Ovary (tissue), 3 donors: ENCODE data around the gene TSBP1.

Source experiments
- POLR2A ChIP-seq: fragments of 450-650 bp; IDR thresholded peaks from one replicate; pipeline ENCODE4 v1.6.1; 2017; ENCODE audit warnings: antibody characterized with exemption, mild to moderate bottlenecking, moderate library complexity
- TF ChIP-seq, protein P1 (sequence below), 3 donors: fragments of 450-650 bp in 2 of 3; fragments of 200-600 bp in 1 of 3; IDR thresholded peaks; one replicate each; pipeline versions ENCODE4 v1.5.1 to v1.8.0; 2016 to 2022; ENCODE audit warnings: antibody characterized with exemption in 3 of 3, mild to moderate bottlenecking in 1 of 3
- donor health status: DM: no; HTN: no; CAD: no.

- TF ChIP-seq POLR2A: no peak
- TF ChIP-seq, protein P1, sequence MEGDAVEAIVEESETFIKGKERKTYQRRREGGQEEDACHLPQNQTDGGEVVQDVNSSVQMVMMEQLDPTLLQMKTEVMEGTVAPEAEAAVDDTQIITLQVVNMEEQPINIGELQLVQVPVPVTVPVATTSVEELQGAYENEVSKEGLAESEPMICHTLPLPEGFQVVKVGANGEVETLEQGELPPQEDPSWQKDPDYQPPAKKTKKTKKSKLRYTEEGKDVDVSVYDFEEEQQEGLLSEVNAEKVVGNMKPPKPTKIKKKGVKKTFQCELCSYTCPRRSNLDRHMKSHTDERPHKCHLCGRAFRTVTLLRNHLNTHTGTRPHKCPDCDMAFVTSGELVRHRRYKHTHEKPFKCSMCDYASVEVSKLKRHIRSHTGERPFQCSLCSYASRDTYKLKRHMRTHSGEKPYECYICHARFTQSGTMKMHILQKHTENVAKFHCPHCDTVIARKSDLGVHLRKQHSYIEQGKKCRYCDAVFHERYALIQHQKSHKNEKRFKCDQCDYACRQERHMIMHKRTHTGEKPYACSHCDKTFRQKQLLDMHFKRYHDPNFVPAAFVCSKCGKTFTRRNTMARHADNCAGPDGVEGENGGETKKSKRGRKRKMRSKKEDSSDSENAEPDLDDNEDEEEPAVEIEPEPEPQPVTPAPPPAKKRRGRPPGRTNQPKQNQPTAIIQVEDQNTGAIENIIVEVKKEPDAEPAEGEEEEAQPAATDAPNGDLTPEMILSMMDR (IDR thresholded peaks at IDR 0.05): no peak
Measured at GRCh38 chr6:32387589-32388340, 16.1 kb upstream of the TSBP1 start.
